Trophoblast cell (in vitro differentiated cells and primary cell): ENCODE results near the gene PHLPP1.

Experiments
- DNase-seq, 2 donors: peaks; one replicate each; pipeline ENCODE4 v3.0.0-alpha.2; 2016
- H2AFZ ChIP-seq: 2 replicates; pipeline ENCODE4 v1.6.1; 2013; ENCODE audit warnings: low read length, moderate library complexity, mild to moderate bottlenecking; ENCODE audit not compliant: insufficient read depth, poor library complexity
- H2AK5ac ChIP-seq: 2 replicates; pipeline ENCODE4 v1.6.1; 2013; ENCODE audit warnings: mild to moderate bottlenecking, low read length
- H2BK120ac ChIP-seq: 2 replicates; pipeline ENCODE4 v1.6.1; 2013; ENCODE audit warnings: low read length, mild to moderate bottlenecking, moderate library complexity; ENCODE audit not compliant: insufficient read depth, poor library complexity
- H2BK12ac ChIP-seq: 2 replicates; pipeline ENCODE4 v1.6.1; 2013; ENCODE audit warnings: mild to moderate bottlenecking, low read length, moderate library complexity
- H2BK5ac ChIP-seq: 2 replicates; pipeline ENCODE4 v1.6.1; 2013; ENCODE audit warnings: low read length, low read depth, moderate library complexity, mild to moderate bottlenecking; ENCODE audit not compliant: poor library complexity
- H3K14ac ChIP-seq: 2 replicates; pipeline ENCODE4 v1.6.1; 2013; ENCODE audit warnings: mild to moderate bottlenecking, low read length
- H3K18ac ChIP-seq: 2 replicates; pipeline ENCODE4 v1.6.1; 2013; ENCODE audit warnings: mild to moderate bottlenecking, low read length
- H3K23ac ChIP-seq: 2 replicates; pipeline ENCODE4 v1.6.1; 2013; ENCODE audit warnings: low read length
- H3K27ac ChIP-seq: 2 replicates; pipeline ENCODE4 v1.5.1; 2013; ENCODE audit warnings: low read depth, mild to moderate bottlenecking, inconsistent platforms, low read length, moderate library complexity
- H3K27me3 ChIP-seq: 2 replicates; pipeline ENCODE4 v1.6.1; 2013; ENCODE audit warnings: inconsistent platforms, mild to moderate bottlenecking, low read length, moderate library complexity; ENCODE audit not compliant: insufficient read depth
- H3K36me3 ChIP-seq, 2 experiments: 1 replicate in 1 of 2; 2 replicates in 1 of 2; pipeline ENCODE4 v1.6.1; 2013; ENCODE audit warnings: low read length in 2 of 2, mild to moderate bottlenecking in 2 of 2, moderate library complexity in 1 of 2; ENCODE audit not compliant: insufficient read depth in 2 of 2, control insufficient read depth in 1 of 2
- H3K4ac ChIP-seq: 2 replicates; pipeline ENCODE4 v1.6.1; 2013; ENCODE audit warnings: low read depth, mild to moderate bottlenecking, low read length, moderate library complexity
- H3K4me1 ChIP-seq, 2 experiments: 1 replicate in 1 of 2; 2 replicates in 1 of 2; pipeline ENCODE4 v1.6.1; 2013; ENCODE audit warnings: low read length in 2 of 2, mild to moderate bottlenecking in 2 of 2, moderate library complexity in 1 of 2; ENCODE audit not compliant: insufficient read depth in 2 of 2, control insufficient read depth in 1 of 2
- H3K4me2 ChIP-seq: 2 replicates; pipeline ENCODE4 v1.6.1; 2013; ENCODE audit warnings: inconsistent platforms, mild to moderate bottlenecking, low read length, moderate library complexity
- H3K4me3 ChIP-seq: 2 replicates; pipeline ENCODE4 v1.5.1; 2013; ENCODE audit warnings: mild to moderate bottlenecking, low read depth, low read length, inconsistent platforms
- H3K79me1 ChIP-seq: one replicate; pipeline ENCODE4 v1.6.1; 2013; ENCODE audit warnings: low read length
- H3K79me2 ChIP-seq: 2 replicates; pipeline ENCODE4 v1.6.1; 2013; ENCODE audit warnings: low read length, mild to moderate bottlenecking; ENCODE audit not compliant: control insufficient read depth, insufficient read depth, poor library complexity
- H3K9ac ChIP-seq: 2 replicates; pipeline ENCODE4 v1.6.1; 2013; ENCODE audit warnings: mild to moderate bottlenecking, low read length
- H3K9me3 ChIP-seq: 2 replicates; pipeline ENCODE4 v1.6.1; 2013; ENCODE audit warnings: low read depth, mild to moderate bottlenecking, control low read depth, inconsistent platforms, low read length; ENCODE audit not compliant: insufficient read depth
- H4K12ac ChIP-seq: 2 replicates; pipeline ENCODE4 v1.6.1; 2013; ENCODE audit warnings: low read depth, mild to moderate bottlenecking, low read length, moderate library complexity
- H4K8ac ChIP-seq: 2 replicates; pipeline ENCODE4 v1.6.1; 2013; ENCODE audit warnings: low read depth, mild to moderate bottlenecking, low read length, moderate library complexity
- H4K91ac ChIP-seq: one replicate; pipeline ENCODE4 v1.6.1; 2013; ENCODE audit warnings: low read depth, mild to moderate bottlenecking, low read length, moderate library complexity
- WGBS: extraction: QIAGEN DNeasy Blood & Tissue Kit; methylation state at CpG from one replicate; pipeline ENCODE4 v1.1.7; 2013; ENCODE audit warnings: missing lambda C conversion rate; ENCODE audit not compliant: insufficient read length, insufficient coverage; ENCODE audit errors: extremely low coverage; 5-methylcytosine and 5-hydroxymethylcytosine counted together

The PHLPP1 gene

GRCh38 chr18:62867534-62867933 is 152.2 kb downstream of the PHLPP1 start:
- Histone ChIP-seq H2AK5ac (no peak overlapping the region), H3K4me2 (no peak overlapping the region), H2AFZ (no peak overlapping the region), H3K27me3 (no peaks in the 10 kb centered on the region), H2BK120ac (no peak overlapping the region), H4K8ac (no peak overlapping the region), H3K27ac (no peak overlapping the region), H2BK12ac (no peak overlapping the region), H3K79me1 (no peaks in the 10 kb centered on the region), H3K18ac (no peak overlapping the region), H3K9me3 (no peaks in the 10 kb centered on the region), H2BK5ac (no peak overlapping the region), H3K9ac (no peak overlapping the region), H3K4ac (no peak overlapping the region), H3K4me3 (no peak overlapping the region), H3K14ac (no peak overlapping the region), H3K79me2 (no peaks in the 10 kb centered on the region), H4K91ac (no peak overlapping the region), H3K36me3 (peaks cover 0 to 2% of the 10 kb centered on the region in 2 experiments), H4K12ac (no peak overlapping the region), H3K4me1 (no peaks in the 10 kb centered on the region), H3K23ac (no peak overlapping the region)
- no CpG with 5 or more reads among the region's 8 CpGs for WGBS
- DNase-seq, result no peak

DNA sequence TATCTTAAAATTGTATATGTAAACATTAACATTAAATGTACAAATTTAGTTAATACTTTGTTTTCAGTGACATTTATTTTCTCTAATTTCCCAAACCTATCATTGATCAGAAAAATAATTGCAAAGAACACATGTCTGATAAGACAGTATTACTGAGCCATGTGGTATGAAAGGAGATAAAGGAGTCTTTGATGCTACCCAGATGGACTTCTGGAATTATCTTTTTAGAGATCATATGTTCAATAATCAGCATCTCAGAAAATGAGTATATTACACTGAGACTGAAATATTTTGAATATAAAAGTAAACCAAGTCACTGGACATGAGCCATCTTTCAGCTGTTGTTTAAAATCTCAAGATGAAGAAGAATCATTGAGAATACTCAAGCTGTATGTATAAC is 153.3 kb downstream of the PHLPP1 start:
- Histone ChIP-seq H3K4ac (no peak overlapping the region), H2AFZ (no peak overlapping the region), H3K9me3 (no peaks in the 10 kb centered on the region), H3K18ac (no peak overlapping the region), H3K23ac (no peak overlapping the region), H4K91ac (no peak overlapping the region), H3K27ac (no peak overlapping the region), H4K8ac (no peak overlapping the region), H3K27me3 (no peaks in the 10 kb centered on the region), H3K4me3 (no peak overlapping the region), H4K12ac (no peak overlapping the region), H3K9ac (no peak overlapping the region), H3K14ac (no peak overlapping the region), H2AK5ac (no peak overlapping the region), H3K4me2 (no peak overlapping the region), H2BK120ac (no peak overlapping the region), H3K4me1 (no peaks in the 10 kb centered on the region), H3K79me1 (no peaks in the 10 kb centered on the region), H3K79me2 (no peaks in the 10 kb centered on the region), H2BK12ac (no peak overlapping the region), H2BK5ac (no peak overlapping the region), H3K36me3 (peaks cover 0 to 2% of the 10 kb centered on the region in 2 experiments)
- no peak for DNase-seq

DNA sequence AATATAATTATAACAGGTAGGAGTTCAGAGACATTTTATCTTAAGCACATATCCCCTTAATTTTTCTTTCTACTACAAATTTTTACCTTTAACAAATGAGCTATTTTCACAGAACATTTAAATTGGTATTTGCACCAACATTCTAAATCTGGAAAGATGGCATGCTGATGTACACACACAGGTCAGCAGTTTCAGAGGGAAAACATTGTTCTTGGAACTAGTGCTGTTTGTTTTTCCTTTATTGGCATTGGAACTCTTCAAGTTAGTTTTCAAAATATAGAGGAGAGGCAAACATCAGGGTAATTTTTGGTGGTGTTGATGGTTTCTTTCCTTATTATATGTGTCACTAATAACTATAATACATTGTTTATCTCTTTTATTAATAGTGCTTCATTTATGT is 155.3 kb downstream of the PHLPP1 start:
- Histone ChIP-seq H3K23ac (no peak overlapping the region), H3K79me2 (no peaks in the 10 kb centered on the region), H3K36me3 (peaks cover 0 to 2% of the 10 kb centered on the region in 2 experiments), H3K18ac (no peak overlapping the region), H3K9me3 (no peaks in the 10 kb centered on the region), H3K9ac (no peak overlapping the region), H3K4me3 (no peak overlapping the region), H3K4me1 (no peaks in the 10 kb centered on the region), H2BK5ac (no peak overlapping the region), H3K4ac (no peak overlapping the region), H4K8ac (no peak overlapping the region), H2AFZ (no peak overlapping the region), H3K27me3 (no peaks in the 10 kb centered on the region), H2BK120ac (no peak overlapping the region), H4K91ac (no peak overlapping the region), H3K79me1 (no peaks in the 10 kb centered on the region), H3K14ac (no peak overlapping the region), H2AK5ac (no peak overlapping the region), H2BK12ac (no peak overlapping the region), H4K12ac (no peak overlapping the region), H3K27ac (no peak overlapping the region), H3K4me2 (no peak overlapping the region)
- DNase-seq, result no peak

- H2BK5ac ChIP-seq, result no peak overlapping the region
- H4K91ac ChIP-seq, result no peak overlapping the region
- no peaks in the 10 kb centered on the region for H3K27me3 ChIP-seq
- no peak overlapping the region for H3K4me3 ChIP-seq
- no peak overlapping the region for H2BK120ac ChIP-seq
- H3K79me2 ChIP-seq, result no peaks in the 10 kb centered on the region
- no peak overlapping the region for H3K27ac ChIP-seq
- no peaks in the 10 kb centered on the region for H3K79me1 ChIP-seq
- H3K18ac ChIP-seq, result no peak overlapping the region
- H3K36me3 ChIP-seq, result no peaks in the 10 kb centered on the region
- WGBS, result no CpG with 5 or more reads among the region's 3 CpGs
- no peak overlapping the region for H2AFZ ChIP-seq
- no peak overlapping the region for H2BK12ac ChIP-seq
- DNase-seq, result no peak
- no peak overlapping the region for H3K9ac ChIP-seq
- no peaks in the 10 kb centered on the region for H3K4me1 ChIP-seq
- H4K12ac ChIP-seq, result no peak overlapping the region
- no peaks in the 10 kb centered on the region for H3K9me3 ChIP-seq
- no peak overlapping the region for H2AK5ac ChIP-seq
- no peak overlapping the region for H3K14ac ChIP-seq
- H4K8ac ChIP-seq, result no peak overlapping the region
- no peak overlapping the region for H3K4me2 ChIP-seq
- H3K23ac ChIP-seq, result no peak overlapping the region
- H3K4ac ChIP-seq, result no peak overlapping the region
These were observed 160.0 kb downstream of the PHLPP1 start for GRCh38 chr18:62875323-62875722.

DNA sequence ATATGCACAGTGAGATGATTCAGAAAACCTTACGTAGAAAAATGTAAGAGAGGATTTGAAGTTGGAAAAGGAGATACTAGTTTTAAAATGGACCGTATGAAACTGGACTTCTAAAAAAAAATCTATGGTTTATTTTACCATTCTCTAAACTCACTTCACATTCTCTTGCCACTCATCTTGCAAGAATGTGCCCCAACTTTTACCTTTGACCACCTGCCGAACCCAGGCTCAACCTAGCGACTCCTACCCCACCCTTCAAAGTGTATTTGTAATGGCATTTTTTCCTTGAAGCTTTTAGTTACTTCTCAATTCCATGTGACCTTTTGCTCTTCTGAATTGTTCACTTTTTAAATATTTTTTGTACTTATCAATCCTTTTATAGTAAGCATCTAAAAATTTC is 160.8 kb downstream of the PHLPP1 start:
- no peak overlapping the region for H2AK5ac ChIP-seq
- H2AFZ ChIP-seq, result no peak overlapping the region
- WGBS, result no CpG with 5 or more reads among the region's 4 CpGs
- H2BK5ac ChIP-seq, result no peak overlapping the region
- H3K36me3 ChIP-seq, result no peaks in the 10 kb centered on the region
- no peak overlapping the region for H3K27ac ChIP-seq
- H3K4me3 ChIP-seq, result no peak overlapping the region
- no peaks in the 10 kb centered on the region for H3K4me1 ChIP-seq
- H4K12ac ChIP-seq, result no peak overlapping the region
- H3K4ac ChIP-seq, result no peak overlapping the region
- H3K9me3 ChIP-seq, result no peaks in the 10 kb centered on the region
- no peak overlapping the region for H3K23ac ChIP-seq
- H4K91ac ChIP-seq, result no peak overlapping the region
- H3K14ac ChIP-seq, result no peak overlapping the region
- no peak overlapping the region for H3K9ac ChIP-seq
- no peak overlapping the region for H4K8ac ChIP-seq
- H3K18ac ChIP-seq, result no peak overlapping the region
- H2BK120ac ChIP-seq, result no peak overlapping the region
- no peaks in the 10 kb centered on the region for H3K27me3 ChIP-seq
- no peak overlapping the region for H3K4me2 ChIP-seq
- H3K79me1 ChIP-seq, result no peaks in the 10 kb centered on the region
- H2BK12ac ChIP-seq, result no peak overlapping the region
- no peaks in the 10 kb centered on the region for H3K79me2 ChIP-seq
- DNase-seq, result no peak
